Type B pancreatic cell (in vitro differentiated cells): ENCODE data around the gene LRCOL1. TPM values are rescaled to one million over a fixed set of nuclear protein-coding genes. Genes with fewer than 3 reads are reported as not detected.

Experiments used
- DNase-seq: peaks from one replicate; pipeline ENCODE4 v3.0.0; 2021; ENCODE audit warnings: mixed read lengths; ENCODE audit not compliant: unreplicated experiment; ENCODE audit errors: extremely low spot score
- H3K27ac Mint-ChIP-seq: 2 replicates; pipeline ENCODE4 v1.8.0; 2021; ENCODE audit warnings: mild to moderate bottlenecking, mixed read lengths
- H3K27me3 Mint-ChIP-seq: 2 replicates; pipeline ENCODE4 v1.8.0; 2021; ENCODE audit warnings: mixed read lengths
- H3K36me3 Mint-ChIP-seq: 2 replicates; pipeline ENCODE4 v1.8.0; 2021; ENCODE audit warnings: mixed read lengths
- H3K4me1 Mint-ChIP-seq: one replicate; pipeline ENCODE4 v1.8.0; 2021; ENCODE audit warnings: mixed read lengths; ENCODE audit not compliant: unreplicated experiment
- H3K4me3 Mint-ChIP-seq: 2 replicates; pipeline ENCODE4 v1.8.0; 2021; ENCODE audit warnings: mild to moderate bottlenecking, mixed read lengths
- H3K9me3 Mint-ChIP-seq: 2 replicates; pipeline ENCODE4 v1.8.0; 2021; ENCODE audit warnings: mixed read lengths
- total RNA-seq: library from RNA; stranded (reverse); gene quantifications from 2 replicates; pipeline ENCODE4 v1.2.1, GENCODE V29; 2021; ENCODE audit warnings: low replicate concordance
- TF ChIP-seq, protein P1 (sequence below): fragments of 200-600 bp; sonication (generic); conservative IDR thresholded peaks from 2 replicates; pipeline ENCODE4 v1.5.0; 2021; ENCODE audit warnings: antibody characterized with exemption, mild to moderate bottlenecking

Gene LRCOL1
- total RNA-seq, 1 donor from 2014 or later, result not detected

DNA sequence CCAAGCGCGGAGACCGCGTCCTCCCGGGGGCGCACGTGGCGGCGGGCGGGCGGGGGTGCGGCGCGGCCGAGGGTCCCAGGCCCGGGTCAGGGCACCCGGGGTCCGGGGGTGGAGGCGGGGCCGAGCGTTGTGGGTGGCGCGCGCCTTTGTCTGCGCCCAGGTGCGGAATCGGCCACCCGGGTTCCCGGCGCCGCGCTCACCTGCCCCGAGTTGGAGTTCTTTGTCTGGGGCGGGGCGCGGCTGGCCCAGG, 50.1 kb downstream of the LRCOL1 start:
- peaks cover 3% of the 10 kb centered on the region for H3K27me3 Mint-ChIP-seq
- peaks cover 9% of the 10 kb centered on the region for H3K4me1 Mint-ChIP-seq
- no peaks in the 10 kb centered on the region for H3K9me3 Mint-ChIP-seq
- H3K4me3 Mint-ChIP-seq, result no peak overlapping the region
- peaks cover 3% of the 10 kb centered on the region for H3K36me3 Mint-ChIP-seq
- no peak for DNase-seq
- H3K27ac Mint-ChIP-seq, result no peak overlapping the region
- TF ChIP-seq, protein P1, sequence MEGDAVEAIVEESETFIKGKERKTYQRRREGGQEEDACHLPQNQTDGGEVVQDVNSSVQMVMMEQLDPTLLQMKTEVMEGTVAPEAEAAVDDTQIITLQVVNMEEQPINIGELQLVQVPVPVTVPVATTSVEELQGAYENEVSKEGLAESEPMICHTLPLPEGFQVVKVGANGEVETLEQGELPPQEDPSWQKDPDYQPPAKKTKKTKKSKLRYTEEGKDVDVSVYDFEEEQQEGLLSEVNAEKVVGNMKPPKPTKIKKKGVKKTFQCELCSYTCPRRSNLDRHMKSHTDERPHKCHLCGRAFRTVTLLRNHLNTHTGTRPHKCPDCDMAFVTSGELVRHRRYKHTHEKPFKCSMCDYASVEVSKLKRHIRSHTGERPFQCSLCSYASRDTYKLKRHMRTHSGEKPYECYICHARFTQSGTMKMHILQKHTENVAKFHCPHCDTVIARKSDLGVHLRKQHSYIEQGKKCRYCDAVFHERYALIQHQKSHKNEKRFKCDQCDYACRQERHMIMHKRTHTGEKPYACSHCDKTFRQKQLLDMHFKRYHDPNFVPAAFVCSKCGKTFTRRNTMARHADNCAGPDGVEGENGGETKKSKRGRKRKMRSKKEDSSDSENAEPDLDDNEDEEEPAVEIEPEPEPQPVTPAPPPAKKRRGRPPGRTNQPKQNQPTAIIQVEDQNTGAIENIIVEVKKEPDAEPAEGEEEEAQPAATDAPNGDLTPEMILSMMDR, result no peak

DNA sequence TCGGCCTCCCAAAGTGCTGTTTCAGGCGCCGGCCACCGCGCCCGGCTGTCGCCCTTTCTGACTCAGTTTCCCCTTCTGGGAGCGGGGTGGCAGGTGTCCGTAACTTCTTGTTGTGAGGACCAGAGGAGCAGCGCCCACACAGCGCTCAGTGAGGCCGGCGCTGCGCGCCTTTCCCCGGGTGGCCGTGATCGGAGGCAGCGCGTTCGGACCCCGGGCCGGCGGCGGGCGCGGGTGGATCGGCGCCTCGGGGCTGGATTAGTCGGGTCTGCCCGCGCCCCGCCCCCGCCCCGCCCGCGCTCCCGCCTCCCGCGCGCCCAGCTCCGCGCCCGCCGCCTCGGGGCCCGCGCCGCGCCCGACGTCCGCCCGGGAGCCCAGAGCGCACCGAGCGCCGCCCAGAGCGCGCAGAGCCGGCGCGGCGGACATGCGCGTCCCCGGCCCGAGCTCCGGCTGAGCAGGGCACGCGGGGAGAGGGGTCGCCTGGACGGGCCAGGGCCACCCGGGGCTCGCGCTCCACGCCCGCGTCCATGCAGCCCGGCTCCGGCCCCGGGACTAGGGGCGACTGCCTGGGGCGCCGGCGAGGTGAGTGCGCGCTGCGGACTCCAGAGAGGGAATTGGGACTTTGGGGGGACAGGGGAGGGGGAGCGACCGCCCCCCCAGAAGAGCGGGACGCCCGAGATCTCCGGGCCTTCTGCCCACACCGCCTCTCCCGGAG, 50.6 kb downstream of the LRCOL1 start:
- peaks cover 3% of the 10 kb centered on the region for H3K36me3 Mint-ChIP-seq
- DNase-seq, result peak; percentile 81
- H3K9me3 Mint-ChIP-seq, result no peaks in the 10 kb centered on the region
- no peak overlapping the region for H3K27ac Mint-ChIP-seq
- TF ChIP-seq, protein P1, result peak; percentile 36
- H3K4me3 Mint-ChIP-seq, result peak overlapping the region; percentile 61
- H3K27me3 Mint-ChIP-seq, result peaks cover 3% of the 10 kb centered on the region
- H3K4me1 Mint-ChIP-seq, result peaks cover 9% of the 10 kb centered on the region

DNA sequence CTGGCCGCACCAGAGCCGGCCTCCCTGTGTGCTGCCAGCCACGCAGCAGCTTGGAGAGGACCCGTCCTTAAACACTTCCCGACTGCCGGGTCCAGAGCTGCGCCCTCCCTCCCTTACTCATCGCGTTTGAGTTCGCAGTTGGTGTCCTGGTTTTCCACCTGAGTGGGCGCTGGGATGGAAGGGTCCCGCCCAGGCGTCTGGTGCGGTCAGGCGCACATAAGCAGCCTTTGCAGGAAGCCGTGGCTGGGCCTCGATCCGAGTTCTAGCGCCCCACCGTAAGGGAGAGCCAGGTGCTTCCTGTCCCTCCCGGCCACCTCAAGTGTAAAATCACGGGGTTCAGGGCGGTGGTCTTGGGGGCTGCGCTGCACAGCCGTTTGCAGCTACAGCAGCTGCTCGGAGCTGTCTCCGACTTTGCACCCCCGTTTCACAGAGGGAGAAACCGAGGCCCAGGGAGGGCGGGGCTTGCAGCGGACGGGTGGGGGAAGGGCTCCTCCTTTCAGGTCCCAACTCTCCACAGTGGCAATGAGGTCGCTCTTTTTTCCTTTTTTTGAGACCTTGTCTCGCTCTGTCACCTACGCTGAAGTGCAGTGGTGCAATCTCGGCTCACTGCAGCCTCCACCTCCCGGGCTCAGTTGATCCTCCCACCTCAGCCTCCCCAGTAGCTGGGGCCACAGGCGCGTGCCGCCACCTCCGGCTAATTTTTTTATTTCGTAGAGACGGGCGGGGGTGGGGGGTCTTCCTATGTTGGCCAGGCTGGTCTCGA, 51.3 kb downstream of the LRCOL1 start:
- Mint-ChIP-seq H3K27ac (peak overlapping the region; percentile 39), H3K4me1 (peaks cover 9% of the 10 kb centered on the region), H3K36me3 (peaks cover 3% of the 10 kb centered on the region), H3K27me3 (peaks cover 3% of the 10 kb centered on the region), H3K9me3 (no peaks in the 10 kb centered on the region), H3K4me3 (peak overlapping the region; percentile 54)
- TF ChIP-seq, protein P1, result no peak
- DNase-seq, result no peak

DNA sequence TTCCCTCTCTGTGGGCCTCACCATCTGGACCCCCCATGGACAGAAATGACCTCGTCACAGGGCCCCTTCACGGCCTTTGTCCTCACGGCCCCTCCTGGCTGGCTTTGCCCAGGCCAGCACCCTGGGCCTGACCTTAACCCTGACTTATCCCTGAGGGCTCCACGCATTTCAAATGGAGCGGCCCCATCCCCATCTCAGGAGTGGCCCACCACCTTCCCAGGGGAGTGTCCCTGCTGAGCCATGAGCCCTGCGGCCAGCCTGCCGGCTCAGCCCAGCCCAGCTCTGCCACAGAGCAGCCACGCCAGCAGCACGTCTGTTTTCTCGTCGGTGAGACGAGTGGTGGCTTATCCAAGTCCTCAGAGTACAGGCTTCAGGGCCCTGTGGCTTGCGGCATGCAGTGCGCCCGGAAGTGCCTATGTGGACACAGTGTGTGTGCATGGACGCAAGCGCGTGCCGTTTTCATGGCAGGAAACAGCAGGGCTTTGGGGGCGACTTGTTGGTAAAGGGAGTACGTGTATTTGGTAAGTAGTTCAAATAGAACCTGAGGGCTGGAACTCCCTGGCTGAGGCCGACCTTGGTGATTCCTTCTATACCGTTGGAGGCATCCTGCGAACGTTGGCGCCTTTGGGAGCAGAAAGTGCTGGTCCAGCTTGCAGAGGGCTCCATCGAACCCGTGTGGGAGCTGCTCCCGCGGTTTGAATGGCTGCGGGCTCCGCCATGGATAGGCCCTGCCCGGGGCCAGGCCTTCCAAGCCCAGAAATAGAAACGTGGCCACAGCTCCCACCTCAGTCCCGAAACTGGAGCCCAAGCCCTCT, 52.1 kb downstream of the LRCOL1 start:
- TF ChIP-seq, protein P1, result no peak
- no peak for DNase-seq
- Mint-ChIP-seq H3K4me3 (peak overlapping the region; percentile 72), H3K9me3 (no peaks in the 10 kb centered on the region), H3K36me3 (peaks cover 3% of the 10 kb centered on the region), H3K27me3 (peaks cover 3% of the 10 kb centered on the region), H3K4me1 (peaks cover 9% of the 10 kb centered on the region), H3K27ac (peak overlapping the region; percentile 55)

DNA sequence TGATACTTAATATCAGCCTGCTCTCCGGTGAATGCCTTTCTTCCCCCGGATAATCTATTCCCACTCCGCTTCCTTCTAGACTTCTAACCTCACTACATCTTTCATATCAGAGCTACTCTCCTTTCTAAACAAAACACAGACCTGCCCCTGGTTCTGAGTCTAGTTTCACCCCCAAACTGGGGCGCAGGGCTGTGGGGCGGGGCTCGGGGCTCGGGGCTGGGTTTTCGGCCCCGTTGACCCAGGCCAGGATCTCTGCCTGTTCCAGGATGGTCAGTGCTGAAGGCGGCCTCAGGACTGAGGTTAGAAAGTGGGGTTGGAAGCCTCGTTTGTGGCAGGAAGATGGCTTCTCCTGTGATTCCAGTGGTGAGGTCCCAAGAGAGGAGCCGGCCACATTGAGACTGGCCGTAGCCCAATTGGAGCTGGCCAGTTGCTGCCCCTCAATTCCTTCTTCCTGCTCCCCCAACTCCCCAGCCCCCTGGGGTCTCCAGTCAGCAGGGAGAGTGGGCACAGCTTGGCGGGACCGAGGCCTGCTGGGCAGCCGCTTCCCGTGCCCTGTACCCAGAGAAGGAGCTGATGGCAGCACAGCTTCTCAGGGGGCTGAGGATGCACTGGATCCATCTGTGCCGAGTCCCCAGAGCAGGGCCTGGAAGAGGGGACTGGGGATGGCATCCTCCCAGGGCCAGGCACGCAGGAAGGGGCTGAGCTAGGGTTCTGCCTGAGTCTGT, 52.9 kb downstream of the LRCOL1 start:
- Mint-ChIP-seq H3K27ac (peak overlapping the region; percentile 59), H3K4me3 (peak overlapping the region; percentile 59)

More for the DNA sequence above, 52.9 kb downstream of the LRCOL1 start:
- Mint-ChIP-seq H3K9me3 (no peaks in the 10 kb centered on the region), H3K4me1 (peaks cover 9% of the 10 kb centered on the region), H3K27me3 (peaks cover 3% of the 10 kb centered on the region), H3K36me3 (peaks cover 3% of the 10 kb centered on the region)
- no peak for DNase-seq
- TF ChIP-seq, protein P1, result no peak
